Gastroesophageal sphincter (tissue), 3 donors: ENCODE data around the gene FBXO42.

ENCODE experiments used
- CTCF ChIP-seq, 4 experiments: fragments of 200-600 bp in 2 of 4; fragments of 450-650 bp in 2 of 4; sonication (generic) in 1 of 4; IDR thresholded peaks; one replicate each; pipeline ENCODE4 v1.5.1; 2017 to 2019; ENCODE audit warnings: antibody characterized with exemption in 4 of 4, mild to moderate bottlenecking in 2 of 4, moderate library complexity in 2 of 4
- EP300 ChIP-seq: sonication (generic); formaldehyde crosslinking; IDR thresholded peaks from one replicate; pipeline ENCODE4 v1.6.1; 2017; ENCODE audit warnings: antibody characterized with exemption, mild to moderate bottlenecking
- POLR2A ChIP-seq, 2 donors: fragments of 450-650 bp; IDR thresholded peaks; one replicate each; pipeline ENCODE4 v1.6.1; 2017; ENCODE audit warnings: antibody characterized with exemption in 2 of 2, mild to moderate bottlenecking in 2 of 2, moderate library complexity in 1 of 2

GRCh38 chr1:16236511-16237342 is 115.6 kb downstream of the FBXO42 start, which contains the start of gene CPLANE2:
- TF ChIP-seq EP300 = no peak
- peak in 1 of 4 experiments; percentile 38 for TF ChIP-seq CTCF (IDR thresholded peaks at IDR 0.05)
- peak; percentile 46 to 58 for TF ChIP-seq POLR2A (IDR thresholded peaks at IDR 0.05)
